Stomach smooth muscle (tissue), 2 donors: ENCODE data around the gene NIPA2.

Experiments
- H3K27ac ChIP-seq: one replicate; pipeline ENCODE4 v1.7.0; 2013; ENCODE audit warnings: mild to moderate bottlenecking, low read length, inconsistent platforms
- H3K27me3 ChIP-seq, 2 donors: one replicate each; pipeline ENCODE4 v1.7.0; 2013; ENCODE audit warnings: low read length in 2 of 2; ENCODE audit not compliant: insufficient read depth in 2 of 2, control insufficient read depth in 1 of 2
- H3K36me3 ChIP-seq, 2 donors: one replicate each; pipeline ENCODE4 v1.7.0; 2013; ENCODE audit warnings: low read length in 2 of 2; ENCODE audit not compliant: control insufficient read depth in 2 of 2, insufficient read depth in 2 of 2
- H3K4me1 ChIP-seq: one replicate; pipeline ENCODE4 v1.7.0; 2013; ENCODE audit warnings: low read length; ENCODE audit not compliant: control insufficient read depth, insufficient read depth
- H3K4me3 ChIP-seq, 2 donors: one replicate each; pipeline ENCODE4 v1.7.0; 2013; ENCODE audit warnings: low read length in 2 of 2
- H3K9ac ChIP-seq, 2 donors: one replicate each; pipeline ENCODE4 v1.7.0; 2013; ENCODE audit warnings: low read length in 2 of 2, mild to moderate bottlenecking in 1 of 2
- H3K9me3 ChIP-seq, 2 donors: one replicate each; pipeline ENCODE4 v1.7.0; 2013; ENCODE audit warnings: low read length in 2 of 2; ENCODE audit not compliant: control insufficient read depth in 2 of 2
- donor health status: healthy.
- donor health status: Pancreatic carcinoma.

The NIPA2 gene

DNA sequence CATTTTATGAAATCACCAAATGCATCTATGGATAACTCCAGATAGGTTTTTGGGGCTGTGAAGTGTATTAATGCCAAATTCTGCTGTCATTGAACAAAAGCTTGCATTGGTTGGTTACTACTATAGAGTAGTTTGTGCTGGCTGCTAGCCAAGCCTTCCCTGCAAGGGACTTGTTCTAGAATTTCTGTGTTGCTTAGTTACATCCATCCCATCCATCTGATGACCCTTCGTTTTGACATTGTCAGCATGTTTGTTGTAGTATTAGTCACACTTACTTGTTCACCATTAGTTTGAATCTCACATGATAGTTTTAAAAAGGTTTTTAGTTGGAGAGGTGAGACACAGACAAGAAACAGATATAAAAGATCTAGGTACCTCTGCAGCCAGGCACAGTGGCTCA, 7.0 kb upstream of the NIPA2 start:
- no peak overlapping the region for H3K9ac ChIP-seq
- no peak overlapping the region for H3K4me3 ChIP-seq
- H3K27me3 ChIP-seq = no peaks in the 10 kb centered on the region
- H3K4me1 ChIP-seq = no peaks in the 10 kb centered on the region
- no peaks in the 10 kb centered on the region for H3K9me3 ChIP-seq
- H3K36me3 ChIP-seq = peaks cover 8 to 17% of the 10 kb centered on the region in 2 donors
- no peak overlapping the region for H3K27ac ChIP-seq

DNA sequence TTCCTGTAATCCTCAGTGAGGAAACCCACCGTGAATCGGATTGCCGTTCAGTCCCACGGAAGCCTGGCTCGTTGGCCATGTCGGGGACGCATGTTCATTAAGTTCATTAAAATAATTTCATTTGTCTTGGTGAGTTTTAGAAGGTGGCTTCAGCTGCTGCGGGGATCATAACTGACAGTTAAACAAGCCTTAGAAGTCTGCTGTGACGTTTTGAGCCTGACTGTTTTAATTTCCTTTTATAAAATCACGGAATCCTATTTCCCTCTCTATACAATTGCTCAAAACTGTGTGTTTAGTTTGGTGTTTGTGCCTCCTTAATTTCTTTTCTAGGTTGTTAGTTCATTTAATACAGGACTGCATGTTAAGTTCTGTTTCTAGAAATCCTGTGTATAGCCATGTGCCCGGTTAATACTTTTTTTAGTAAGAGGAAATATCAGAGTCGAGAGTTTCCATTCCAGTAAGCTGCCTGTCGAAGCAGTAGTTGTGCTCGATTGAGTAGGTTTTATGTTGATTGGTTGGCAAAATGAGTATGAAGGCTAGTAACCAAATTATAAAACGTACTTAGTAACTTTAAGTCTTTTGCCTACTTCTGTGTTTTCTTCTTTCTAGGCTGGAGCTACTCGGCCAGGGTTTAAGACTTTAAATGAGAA, 705 bp downstream of the NIPA2 start:
- Histone ChIP-seq H3K4me3 (peak overlapping the region; percentile 93 to 97), H3K9ac (peak overlapping the region; percentile 86 to 99), H3K27ac (peak overlapping the region; percentile 95), H3K36me3 (peaks cover 0 to 3% of the 10 kb centered on the region in 2 donors), H3K27me3 (no peaks in the 10 kb centered on the region), H3K9me3 (no peaks in the 10 kb centered on the region), H3K4me1 (peaks cover 6% of the 10 kb centered on the region)

DNA sequence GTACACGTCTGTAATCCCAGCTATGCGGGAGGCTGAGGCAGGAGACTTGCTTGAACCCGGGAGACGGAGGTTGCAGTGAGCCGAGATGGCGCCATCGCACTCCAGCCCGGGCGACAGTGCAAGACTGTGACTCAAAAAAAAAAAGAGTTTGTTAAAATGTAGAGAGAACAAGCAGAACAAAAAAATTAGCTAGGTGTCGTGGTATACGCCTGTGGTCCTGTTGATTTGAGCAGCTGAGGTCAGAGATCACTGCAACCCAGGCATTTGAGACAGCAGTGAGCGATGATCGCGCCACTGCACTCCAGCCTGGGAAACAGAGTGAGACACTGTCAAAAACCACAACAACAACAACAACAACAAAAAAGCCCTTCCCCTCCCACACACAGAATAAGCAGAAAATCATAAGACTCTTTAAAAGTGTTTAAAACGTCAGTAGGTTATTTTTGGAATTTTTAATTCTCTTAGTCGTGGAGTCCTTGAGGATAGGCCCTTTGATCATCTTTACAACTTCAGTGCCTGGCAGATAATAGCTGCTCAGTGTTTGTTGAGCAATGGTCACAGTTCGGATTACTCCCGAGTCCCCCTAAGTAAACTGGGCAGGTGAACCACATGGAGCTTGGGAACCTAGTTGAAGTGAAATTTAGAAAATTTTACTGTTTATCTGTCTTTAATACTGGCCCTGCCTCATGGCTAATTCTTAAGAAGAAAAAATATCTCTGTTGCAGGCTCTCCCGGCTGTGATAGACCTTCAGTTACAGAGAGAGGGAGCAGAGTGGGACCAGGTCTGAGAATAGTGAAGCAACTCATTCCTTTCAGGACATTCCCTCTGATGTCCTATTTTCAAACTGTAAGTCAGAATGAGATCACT, 6.2 kb downstream of the NIPA2 start:
- no peak overlapping the region for H3K27ac ChIP-seq
- no peaks in the 10 kb centered on the region for H3K27me3 ChIP-seq
- H3K9me3 ChIP-seq = no peaks in the 10 kb centered on the region
- H3K4me1 ChIP-seq = peaks cover 6% of the 10 kb centered on the region
- H3K4me3 ChIP-seq = no peak overlapping the region
- peaks cover 0 to 10% of the 10 kb centered on the region in 2 donors for H3K36me3 ChIP-seq
- H3K9ac ChIP-seq = no peak overlapping the region

DNA sequence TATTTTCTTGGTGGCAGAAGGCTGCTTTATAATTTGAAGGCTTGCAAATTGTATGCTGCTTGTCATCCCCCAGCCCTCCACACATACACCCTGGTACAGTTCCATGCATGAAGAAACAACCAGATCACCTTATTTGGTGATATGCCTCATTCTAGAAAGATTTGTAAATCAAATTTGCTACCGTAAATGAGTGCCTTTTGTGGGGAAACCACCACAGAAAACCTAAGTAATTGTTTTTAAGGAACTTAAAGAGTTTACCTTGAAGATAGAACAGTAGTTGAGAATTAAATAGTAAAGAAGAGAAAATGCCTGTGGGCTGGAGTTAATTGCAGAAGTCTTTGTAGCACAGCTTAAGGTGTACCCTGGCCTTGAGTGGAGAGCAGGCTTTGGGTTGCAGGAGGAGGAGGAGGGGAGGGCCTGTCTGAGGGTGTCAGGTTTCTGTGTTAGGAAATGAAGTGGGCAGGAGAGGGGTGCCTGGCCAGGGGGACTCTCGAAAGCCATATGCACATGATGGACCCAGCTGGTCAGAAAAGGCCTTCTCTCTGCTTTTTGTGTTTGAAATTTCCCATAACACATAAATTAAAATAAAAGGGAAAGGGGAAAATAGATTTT, 6.9 kb downstream of the NIPA2 start:
- no peak overlapping the region for H3K4me3 ChIP-seq
- no peaks in the 10 kb centered on the region for H3K27me3 ChIP-seq
- peaks cover 3% of the 10 kb centered on the region for H3K4me1 ChIP-seq
- no peaks in the 10 kb centered on the region for H3K9me3 ChIP-seq
- H3K27ac ChIP-seq = no peak overlapping the region
- peaks cover 3 to 10% of the 10 kb centered on the region in 2 donors for H3K36me3 ChIP-seq
- H3K9ac ChIP-seq = no peak overlapping the region

DNA sequence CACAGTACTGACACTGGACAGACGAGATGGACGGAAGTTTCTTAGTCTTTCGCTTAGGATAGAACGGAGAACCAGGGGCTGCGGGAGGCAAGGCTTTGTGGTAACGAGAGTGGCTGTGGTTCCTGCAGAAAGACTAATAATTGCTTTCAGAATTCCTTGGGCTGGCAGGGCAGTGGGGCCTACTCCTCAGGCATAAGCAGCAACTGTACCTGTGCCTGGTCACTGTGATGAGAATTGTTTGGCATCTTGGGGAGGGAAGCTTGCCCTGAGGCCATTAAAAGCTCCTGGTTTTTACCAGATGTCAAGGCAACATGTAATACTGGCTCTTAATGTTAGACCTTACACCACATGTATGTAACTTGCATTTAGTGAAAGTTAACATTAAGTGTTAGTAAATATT, 7.6 kb downstream of the NIPA2 start:
- Histone ChIP-seq H3K4me3 (no peak overlapping the region), H3K9me3 (no peaks in the 10 kb centered on the region), H3K36me3 (peaks cover 5 to 10% of the 10 kb centered on the region in 2 donors), H3K4me1 (no peaks in the 10 kb centered on the region), H3K27ac (no peak overlapping the region), H3K27me3 (no peaks in the 10 kb centered on the region), H3K9ac (no peak overlapping the region)

DNA sequence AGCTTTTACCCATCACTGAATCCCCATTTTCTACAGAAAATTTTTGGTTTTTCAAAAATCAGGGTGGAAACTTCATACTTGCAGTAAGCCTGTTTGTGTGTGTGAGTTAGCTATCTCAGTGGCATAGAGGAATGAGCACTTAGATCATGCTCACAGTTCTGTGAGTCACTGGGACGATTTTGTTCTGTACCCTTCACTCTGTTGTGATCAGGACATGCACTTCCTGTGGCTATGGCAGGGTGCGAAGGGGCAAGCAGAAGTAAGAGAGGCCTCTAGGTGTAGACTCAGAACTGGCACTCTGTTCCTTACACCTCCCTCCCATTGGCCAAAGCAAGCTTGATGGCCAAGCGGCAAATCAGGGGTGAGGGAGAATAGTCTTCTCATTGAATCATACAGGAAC, 11.6 kb downstream of the NIPA2 start:
- H3K27me3 ChIP-seq = no peaks in the 10 kb centered on the region
- H3K27ac ChIP-seq = no peak overlapping the region
- peaks cover 12 to 18% of the 10 kb centered on the region in 2 donors for H3K36me3 ChIP-seq
- no peaks in the 10 kb centered on the region for H3K9me3 ChIP-seq
- H3K9ac ChIP-seq = no peak overlapping the region
- H3K4me3 ChIP-seq = no peak overlapping the region
- H3K4me1 ChIP-seq = no peaks in the 10 kb centered on the region

DNA sequence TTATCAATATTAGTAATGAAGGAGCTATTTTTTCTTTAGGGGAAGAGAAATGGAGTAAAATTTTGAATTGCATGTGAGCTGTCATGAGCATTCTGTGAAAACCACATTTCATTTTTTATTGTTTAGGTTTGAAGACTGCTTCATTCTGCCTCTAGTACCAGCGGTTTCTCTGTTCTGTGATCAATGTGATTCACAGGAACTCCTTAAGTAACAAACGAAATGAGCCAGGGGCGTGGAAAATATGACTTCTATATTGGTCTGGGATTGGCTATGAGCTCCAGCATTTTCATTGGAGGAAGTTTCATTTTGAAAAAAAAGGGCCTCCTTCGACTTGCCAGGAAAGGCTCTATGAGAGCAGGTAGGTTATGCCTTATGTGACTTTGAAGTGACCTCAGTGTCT, 13.0 kb downstream of the NIPA2 start:
- Histone ChIP-seq H3K27me3 (no peaks in the 10 kb centered on the region), H3K9ac (no peak overlapping the region), H3K4me1 (no peaks in the 10 kb centered on the region), H3K27ac (no peak overlapping the region), H3K36me3 (peaks cover 20 to 23% of the 10 kb centered on the region in 2 donors), H3K9me3 (no peaks in the 10 kb centered on the region), H3K4me3 (no peak overlapping the region)

DNA sequence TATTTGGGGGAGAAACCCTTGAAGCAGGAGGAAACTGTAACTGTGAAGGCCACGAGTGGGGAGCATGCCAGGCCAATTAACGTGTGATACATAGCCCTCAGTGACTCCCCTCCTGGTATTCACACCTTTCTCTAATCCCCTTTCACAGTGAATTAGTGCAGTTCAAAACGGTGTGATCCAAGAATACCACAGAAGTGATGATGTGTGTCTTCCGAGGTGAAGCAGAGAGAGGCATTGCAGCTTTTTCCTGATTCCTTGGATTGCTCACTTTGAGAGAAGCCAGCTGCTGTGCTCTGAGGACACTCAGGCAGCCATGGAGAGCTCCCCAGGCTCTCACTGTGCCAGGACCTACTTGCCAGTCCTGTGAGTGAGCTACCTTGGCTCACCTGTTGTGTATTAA, 17.3 kb downstream of the NIPA2 start:
- H3K27me3 ChIP-seq = no peaks in the 10 kb centered on the region
- H3K36me3 ChIP-seq = peaks cover 13 to 22% of the 10 kb centered on the region in 2 donors
- no peak overlapping the region for H3K4me3 ChIP-seq
- H3K9me3 ChIP-seq = no peaks in the 10 kb centered on the region
- H3K9ac ChIP-seq = no peak overlapping the region
- no peaks in the 10 kb centered on the region for H3K4me1 ChIP-seq
- no peak overlapping the region for H3K27ac ChIP-seq

DNA sequence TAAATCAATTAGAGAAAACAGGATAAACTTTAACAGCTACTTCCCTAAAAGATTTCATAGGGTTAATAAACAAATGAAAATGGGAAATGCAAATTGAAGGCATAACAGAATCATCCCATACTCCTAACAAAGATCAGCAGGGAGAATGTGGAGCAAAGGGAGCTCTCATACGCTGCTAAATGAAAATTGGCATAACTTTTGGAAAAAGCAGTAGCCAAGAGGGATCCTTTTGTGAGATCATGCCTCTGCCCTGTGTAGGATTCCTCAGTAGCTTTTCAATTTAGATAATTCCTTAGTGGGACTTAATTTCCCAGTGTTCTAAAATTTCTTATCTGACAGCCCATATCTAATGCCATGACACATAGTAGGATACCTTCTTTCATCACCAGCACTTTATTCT, 18.2 kb downstream of the NIPA2 start:
- Histone ChIP-seq H3K27me3 (no peaks in the 10 kb centered on the region), H3K9ac (no peak overlapping the region), H3K4me1 (no peaks in the 10 kb centered on the region), H3K36me3 (peaks cover 16 to 24% of the 10 kb centered on the region in 2 donors), H3K9me3 (no peaks in the 10 kb centered on the region), H3K27ac (no peak overlapping the region), H3K4me3 (no peak overlapping the region)

DNA sequence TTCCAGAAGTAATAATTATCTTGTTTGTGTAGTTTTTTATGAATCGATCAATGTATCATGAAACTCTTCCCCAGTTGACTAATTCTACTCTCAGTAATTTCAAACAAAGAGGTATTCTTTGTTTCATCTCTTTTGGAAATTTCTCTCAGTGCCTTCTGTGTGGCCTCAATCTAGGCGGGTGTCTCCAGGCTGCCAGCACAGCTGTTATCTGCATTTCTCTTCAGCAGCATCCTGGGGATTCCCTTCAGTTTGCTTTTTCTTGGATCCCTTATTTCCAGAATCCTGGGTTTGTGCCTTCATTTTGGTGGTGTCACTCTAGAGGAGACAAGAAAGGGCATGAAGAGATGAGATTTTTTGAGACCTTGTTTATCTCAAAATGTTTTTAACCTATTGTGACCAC, 22.7 kb downstream of the NIPA2 start:
- no peaks in the 10 kb centered on the region for H3K27me3 ChIP-seq
- H3K4me1 ChIP-seq = no peaks in the 10 kb centered on the region
- H3K4me3 ChIP-seq = no peak overlapping the region
- no peaks in the 10 kb centered on the region for H3K9me3 ChIP-seq
- no peak overlapping the region for H3K27ac ChIP-seq
- no peak overlapping the region for H3K9ac ChIP-seq
- H3K36me3 ChIP-seq = peaks cover 7 to 20% of the 10 kb centered on the region in 2 donors
